IMR-90 (cell line): Measurements from ENCODE around the gene GPR107.

Experiments
- BHLHE40 ChIP-seq: fragments of 150-350 bp; IDR thresholded peaks from 2 replicates; pipeline ENCODE4 v1.6.1; 2016; ENCODE audit warnings: mild to moderate bottlenecking, low read depth, low read length
- CEBPB ChIP-seq: IDR thresholded peaks from 2 replicates; pipeline ENCODE4 v1.6.1; 2012; ENCODE audit warnings: low read depth, low read length, improper control_type of control experiment
- CTCF ChIP-seq: conservative IDR thresholded peaks from 2 replicates; pipeline ENCODE4 v1.5.1; 2012; ENCODE audit warnings: mild to moderate bottlenecking, low read depth, low read length, improper control_type of control experiment
- ELK1 ChIP-seq: fragments of 150-350 bp; IDR thresholded peaks from 2 replicates; pipeline ENCODE4 v1.6.1; 2016; ENCODE audit warnings: low read depth, mild to moderate bottlenecking, low read length, moderate library complexity, borderline replicate concordance
- FOS ChIP-seq: fragments of 150-350 bp; IDR thresholded peaks from 2 replicates; pipeline ENCODE4 v1.6.1; 2016; ENCODE audit warnings: low read depth, low read length
- MAFK ChIP-seq: IDR thresholded peaks from 2 replicates; pipeline ENCODE4 v1.6.1; 2012; ENCODE audit warnings: low read depth, low read length, improper control_type of control experiment
- MAZ ChIP-seq: IDR thresholded peaks from 2 replicates; pipeline ENCODE4 v1.6.1; 2012; ENCODE audit warnings: low read depth, mild to moderate bottlenecking, low read length, improper control_type of control experiment, moderate library complexity, borderline replicate concordance
- NFE2L2 ChIP-seq: fragments of 150-350 bp; IDR thresholded peaks from 2 replicates; pipeline ENCODE4 v1.6.1; 2016; ENCODE audit warnings: low read depth, mild to moderate bottlenecking, low read length
- POLR2A ChIP-seq: IDR thresholded peaks from 2 replicates; pipeline ENCODE4 v1.6.1; 2012; ENCODE audit warnings: mild to moderate bottlenecking, low read depth, low read length
- RCOR1 ChIP-seq: IDR thresholded peaks from 2 replicates; pipeline ENCODE4 v1.6.1; 2012; ENCODE audit warnings: mild to moderate bottlenecking, low read length, improper control_type of control experiment; ENCODE audit not compliant: insufficient replicate concordance
- SMC3 ChIP-seq: fragments of 150-350 bp; IDR thresholded peaks from 2 replicates; pipeline ENCODE4 v1.6.1; 2016; ENCODE audit warnings: low read depth, mild to moderate bottlenecking, antibody characterized with exemption, low read length, moderate library complexity
- USF2 ChIP-seq: fragments of 150-350 bp; IDR thresholded peaks from 2 replicates; pipeline ENCODE4 v1.6.1; 2017; ENCODE audit warnings: mild to moderate bottlenecking, antibody characterized with exemption, low read length, low read depth

- no peak for TF ChIP-seq POLR2A
- TF ChIP-seq SMC3: no peak
- no peak for TF ChIP-seq CTCF
- no peak for TF ChIP-seq MAFK
- TF ChIP-seq NFE2L2: no peak
- TF ChIP-seq BHLHE40: no peak
- TF ChIP-seq ELK1: no peak
- TF ChIP-seq USF2: no peak
- no peak for TF ChIP-seq MAZ
- TF ChIP-seq RCOR1: no peak
- TF ChIP-seq CEBPB: no peak
- TF ChIP-seq FOS: no peak
Observed at GRCh38 chr9:130174920-130175321, 121.2 kb downstream of the GPR107 start.
